HG02870 (cell line): ENCODE data around the gene HPS5.

ENCODE experiments used
- ATAC-seq: cut with Tn5 transposase; IDR thresholded peaks from one replicate; pipeline ENCODE4 v1.9.1; 2021; ENCODE audit warnings: mild to moderate bottlenecking, moderate library complexity; ENCODE audit not compliant: unreplicated experiment

Gene HPS5

DNA sequence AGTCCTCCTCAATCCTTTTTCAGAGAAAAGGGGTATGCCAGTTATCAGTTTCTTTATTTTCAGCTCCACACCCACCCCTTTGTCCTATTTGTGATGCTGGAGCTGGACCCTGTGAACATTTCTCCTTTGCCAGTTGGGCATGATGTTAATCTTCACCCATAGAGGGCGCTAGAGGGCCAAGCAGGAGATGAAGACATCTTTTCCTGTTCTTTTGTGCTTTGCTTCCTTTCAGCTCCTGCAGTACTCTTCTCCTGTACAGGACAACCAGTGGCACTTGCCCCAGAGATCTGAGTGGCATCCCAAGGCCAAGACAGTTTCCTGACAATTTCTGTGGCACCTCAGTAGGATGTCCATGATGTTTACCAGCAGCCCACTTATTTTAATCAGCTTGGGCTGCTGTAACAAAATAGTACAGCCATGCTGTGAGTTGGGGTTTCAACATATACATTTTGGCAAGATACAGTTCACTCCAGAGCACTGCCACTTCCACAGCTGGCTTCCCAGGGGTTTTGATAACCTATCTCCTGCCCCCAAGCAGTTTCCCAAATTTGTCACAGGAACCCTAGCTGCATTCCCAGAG, 78.1 kb downstream of the HPS5 start:
- no peak for ATAC-seq

DNA sequence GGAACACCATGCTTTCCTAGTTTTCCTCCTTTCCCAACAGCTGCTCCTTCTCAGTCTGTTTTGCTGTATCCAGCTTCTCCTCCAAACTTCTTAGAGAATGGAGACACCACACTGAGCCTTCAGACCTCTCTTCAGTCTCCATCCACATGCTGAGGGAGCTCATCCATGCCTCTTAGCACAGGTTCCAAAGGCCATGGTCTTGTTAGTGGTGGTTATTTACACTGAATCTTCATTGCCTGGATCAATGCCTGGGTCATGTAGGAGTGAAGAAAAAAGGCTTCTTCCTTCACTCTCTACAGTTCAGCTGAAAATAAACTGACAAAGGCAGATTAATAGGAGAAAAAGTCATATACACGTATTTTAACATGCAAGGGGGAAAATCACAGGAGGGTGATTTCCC, 82.3 kb downstream of the HPS5 start:
- ATAC-seq, result no peak

DNA sequence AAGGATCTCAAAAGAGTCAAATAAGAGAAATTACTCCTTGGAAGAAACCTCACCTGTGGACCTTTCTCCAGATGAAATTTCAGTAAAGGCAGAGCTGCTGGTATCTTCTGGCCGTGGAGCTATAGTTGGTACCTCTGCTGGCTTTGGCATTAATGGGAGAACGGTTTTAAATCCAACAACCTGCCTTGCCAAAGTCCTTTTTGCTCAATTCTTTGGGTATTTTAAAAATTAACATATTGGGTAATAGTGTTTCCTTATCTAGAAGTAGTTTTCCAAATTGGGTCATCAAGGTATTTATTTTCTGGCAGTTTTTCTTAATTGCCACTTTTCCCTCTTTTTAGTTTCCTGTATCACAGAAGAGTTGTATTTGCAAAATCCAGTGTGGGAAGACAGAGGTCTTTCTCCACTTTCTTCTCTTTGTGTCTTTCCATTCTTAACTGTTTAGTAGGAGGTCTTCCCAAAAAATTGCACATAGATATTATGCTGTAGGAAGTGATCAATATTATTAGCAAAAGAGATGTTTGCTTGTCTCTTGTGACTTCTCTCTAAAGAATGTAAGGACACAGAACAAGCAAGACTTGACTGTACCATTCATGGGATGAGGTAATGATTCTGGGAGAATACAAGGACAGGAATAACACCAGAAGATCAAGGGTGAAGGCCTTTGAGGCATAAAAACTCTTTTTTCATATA, 85.1 kb downstream of the HPS5 start, which contains the start of gene SAA4:
SAA4 (minus strand) TSS at position 139 of the 693 bp plus-strand sequence. CDS start 876 bp downstream, outside the sequence.
- no peak for ATAC-seq

- no peak for ATAC-seq
These were observed 86.3 kb downstream of the HPS5 start for GRCh38 chr11:18235394-18236334.

DNA sequence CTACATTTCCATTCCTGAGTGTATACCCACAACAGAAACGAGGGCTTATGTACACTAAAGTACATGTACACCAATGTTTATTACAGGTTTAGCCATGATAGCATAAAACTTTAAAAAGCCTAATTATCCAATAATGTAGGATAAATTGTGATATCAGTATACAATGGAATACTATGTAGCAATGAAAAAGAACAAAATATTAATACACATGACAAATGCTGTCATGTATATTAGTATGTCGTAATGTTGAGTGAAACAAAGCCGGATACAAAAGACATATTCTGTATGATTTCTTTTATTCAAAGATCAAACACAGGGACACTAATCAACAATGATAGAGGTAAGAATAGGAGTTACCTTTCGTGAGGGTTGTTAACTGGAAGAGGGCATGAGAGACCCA, 88.0 kb downstream of the HPS5 start:
- no peak for ATAC-seq

DNA sequence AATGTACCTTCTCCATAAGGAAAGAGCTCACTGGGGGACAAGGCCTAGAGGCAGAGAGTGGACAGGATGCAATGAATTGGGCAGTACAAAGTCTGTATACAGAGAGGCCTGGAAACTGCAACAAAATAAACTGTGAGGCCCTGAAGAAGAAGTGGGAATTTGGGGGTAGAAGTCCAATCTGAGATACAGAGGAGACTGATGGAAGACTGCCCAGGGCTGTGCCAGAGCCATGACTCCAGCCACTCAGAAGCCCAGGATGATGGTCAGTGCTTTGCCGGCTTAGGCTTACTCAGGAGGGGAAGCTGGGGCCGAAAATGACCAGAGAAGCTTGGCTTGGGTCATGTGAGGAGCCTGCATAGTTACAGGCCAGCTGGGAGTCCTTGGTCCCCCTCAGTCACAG, 91.1 kb downstream of the HPS5 start:
- ATAC-seq, result no peak

- peak; percentile 95 for ATAC-seq
These were observed 92.4 kb downstream of the HPS5 start for GRCh38 chr11:18229501-18229900.
